ENCODE results near the gene DRC1.

DNA sequence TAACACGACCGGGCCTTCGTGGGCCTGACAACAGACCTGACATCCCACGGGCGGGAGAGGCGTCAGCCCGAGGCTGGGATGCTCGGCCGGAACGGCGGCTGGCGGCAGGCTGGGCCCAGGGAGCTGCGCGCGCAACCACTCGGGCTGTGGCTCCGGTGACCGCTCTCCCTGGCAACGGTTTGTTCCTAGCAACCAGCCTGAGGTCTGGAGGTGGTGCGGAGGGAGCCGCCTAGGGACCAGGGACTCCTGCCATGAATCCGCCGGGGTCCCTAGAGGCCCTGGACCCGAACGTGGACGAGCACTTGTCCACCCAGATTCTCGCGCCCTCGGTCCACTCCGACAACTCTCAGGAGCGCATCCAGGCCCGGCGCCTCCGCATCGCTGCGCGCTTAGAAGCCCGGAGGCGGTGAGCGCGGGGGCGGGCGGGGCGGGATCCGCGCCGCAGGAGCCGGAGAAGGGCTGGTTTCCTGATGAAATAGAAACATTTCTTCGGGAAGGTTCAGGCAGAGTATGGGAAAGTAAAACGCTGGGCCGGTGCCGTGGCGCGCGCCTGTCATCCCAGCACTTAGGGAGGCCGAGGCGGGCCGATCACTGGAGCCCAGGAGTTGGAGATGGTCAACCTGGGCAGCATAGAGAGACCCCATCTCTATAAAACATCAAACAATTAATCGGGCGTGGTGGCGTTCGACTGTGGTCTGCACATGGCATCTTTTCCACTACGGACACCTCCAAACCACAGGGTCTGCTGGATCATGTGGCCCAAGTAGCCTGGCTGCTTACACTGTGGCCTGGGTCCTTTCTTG is at the start of gene DRC1:
- TF ChIP-seq, protein P1, sequence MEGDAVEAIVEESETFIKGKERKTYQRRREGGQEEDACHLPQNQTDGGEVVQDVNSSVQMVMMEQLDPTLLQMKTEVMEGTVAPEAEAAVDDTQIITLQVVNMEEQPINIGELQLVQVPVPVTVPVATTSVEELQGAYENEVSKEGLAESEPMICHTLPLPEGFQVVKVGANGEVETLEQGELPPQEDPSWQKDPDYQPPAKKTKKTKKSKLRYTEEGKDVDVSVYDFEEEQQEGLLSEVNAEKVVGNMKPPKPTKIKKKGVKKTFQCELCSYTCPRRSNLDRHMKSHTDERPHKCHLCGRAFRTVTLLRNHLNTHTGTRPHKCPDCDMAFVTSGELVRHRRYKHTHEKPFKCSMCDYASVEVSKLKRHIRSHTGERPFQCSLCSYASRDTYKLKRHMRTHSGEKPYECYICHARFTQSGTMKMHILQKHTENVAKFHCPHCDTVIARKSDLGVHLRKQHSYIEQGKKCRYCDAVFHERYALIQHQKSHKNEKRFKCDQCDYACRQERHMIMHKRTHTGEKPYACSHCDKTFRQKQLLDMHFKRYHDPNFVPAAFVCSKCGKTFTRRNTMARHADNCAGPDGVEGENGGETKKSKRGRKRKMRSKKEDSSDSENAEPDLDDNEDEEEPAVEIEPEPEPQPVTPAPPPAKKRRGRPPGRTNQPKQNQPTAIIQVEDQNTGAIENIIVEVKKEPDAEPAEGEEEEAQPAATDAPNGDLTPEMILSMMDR (IDR thresholded peaks at IDR 0.05; ENCODE audit: low read depth, low read length, poor library complexity, severe bottlenecking), result no peak
- TF ChIP-seq EZH2phosphoT487 (IDR thresholded peaks at IDR 0.05; ENCODE audit: borderline replicate concordance, low read length), result no peak

All from DOHH2 (cell line).